ENCODE measurements around the gene UROD. TPM values are rescaled to one million over a fixed set of nuclear protein-coding genes. Genes with fewer than 3 reads are reported as not detected.

UROD gene
- total and polyA plus RNA-seq, 2 donors (not counting 1 experiment from before 2014, with no cell fraction given) = 65.5 to 82.5 TPM

GRCh38 chr1:45002650-45003645 is 9.1 kb upstream of the UROD start:
- no peak for ATAC-seq (ENCODE audit: low read depth)
- H3K9ac ChIP-seq (ENCODE audit: low read length) = no peak overlapping the region

More at GRCh38 chr1:45002650-45003645, 9.1 kb upstream of the UROD start:
- peaks cover 0 to 60% of the 10 kb centered on the region in 2 experiments for H3K36me3 ChIP-seq (replicated peaks in 1 of 2; ENCODE audit: control extremely low read depth in 1 of 2, control insufficient read depth in 1 of 2, extremely low read depth in 1 of 2, insufficient read depth in 2 of 2, low read length in 1 of 2)
- no peak for DNase-seq
- H3K9me3 ChIP-seq (ENCODE audit: control extremely low read depth in 1 of 3, control insufficient read depth in 2 of 3, insufficient read depth in 1 of 3, low read length in 2 of 3) = no peaks in the 10 kb centered on the region
- ChIA-PET POLR2A (no interaction called here), CTCF (no interaction called here)
- no peak overlapping the region for H3K4me2 ChIP-seq (replicated peaks; ENCODE audit: low read depth, low read length, poor library complexity, severe bottlenecking)
- H2AFZ ChIP-seq (ENCODE audit: insufficient read depth, low read depth, low read length, poor library complexity, severe bottlenecking) = no peak overlapping the region
- Mint-ChIP-seq H3K4me3 (no peak overlapping the region), H3K27me3 (no peaks in the 10 kb centered on the region), H3K27ac (no peak overlapping the region), H3K4me1 (peaks cover 3% of the 10 kb centered on the region), H3K9me3 (ENCODE audit: insufficient read depth) (no peaks in the 10 kb centered on the region)
- no peak overlapping the region for H3K4me3 ChIP-seq (ENCODE audit: control extremely low read depth in 1 of 5, extremely low read depth in 1 of 5, insufficient read depth in 1 of 5, low read depth in 2 of 5, low read length in 4 of 5)
- 97% methylated on average over 17 of the region's 17 CpGs for WGBS (ENCODE audit: insufficient coverage)
- TF ChIP-seq CTCF (IDR thresholded peaks at IDR 0.05) = no peak
- no peak for TF ChIP-seq EZH2 (IDR thresholded peaks at IDR 0.05; ENCODE audit: borderline replicate concordance, insufficient read depth, low read depth, low read length, poor library complexity, severe bottlenecking)
- H3K27ac ChIP-seq (ENCODE audit: low read length in 2 of 2) = no peak overlapping the region
- H3K79me2 ChIP-seq (ENCODE audit: control insufficient read depth, insufficient read depth, low read length) = peaks cover 6% of the 10 kb centered on the region
- H4K20me1 ChIP-seq (ENCODE audit: control insufficient read depth, insufficient read depth, low read length, poor library complexity, severe bottlenecking) = no peaks in the 10 kb centered on the region
- intact Hi-C loops (cut with micrococcal nuclease) = no loop called here
- no peaks in the 10 kb centered on the region for H3K27me3 ChIP-seq (replicated peaks in 1 of 4; ENCODE audit: control extremely low read depth in 1 of 4, control insufficient read depth in 3 of 4, insufficient read depth in 4 of 4, low read length in 3 of 4)
- no peaks in the 10 kb centered on the region for H3K4me1 ChIP-seq (ENCODE audit: control insufficient read depth in 2 of 2, insufficient read depth in 2 of 2, low read length in 2 of 2)

Data from B cell (primary cell).